ENCODE measurements around the gene CORO2B.

Gene CORO2B

DNA sequence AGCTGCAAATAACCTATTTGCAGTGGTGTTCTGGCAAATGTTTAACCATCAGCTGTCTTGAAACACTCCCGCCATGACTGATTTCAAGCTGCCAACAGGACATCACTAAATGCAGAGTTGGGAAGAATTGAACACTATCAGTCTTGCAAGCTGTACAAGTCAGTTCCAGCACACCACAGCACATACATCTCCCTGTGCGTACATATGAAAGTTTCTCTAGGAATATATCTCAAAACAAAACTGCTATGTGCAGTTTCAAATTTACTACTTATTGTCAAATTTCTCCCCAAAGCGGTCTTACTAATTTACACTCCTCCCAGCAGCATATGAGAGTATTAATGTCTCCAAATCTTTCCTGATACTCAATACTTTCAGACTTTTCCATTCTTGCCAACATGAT lies 30.4 kb upstream of the CORO2B start:
- ATAC-seq (replicated peaks; ENCODE audit: extremely low read depth, poor library complexity, severe bottlenecking), result no peak
- H3K27ac Mint-ChIP-seq (ENCODE audit: low read depth), result no peak overlapping the region

GRCh38 chr15:68550004-68550403 lies 28.8 kb upstream of the CORO2B start:
- H3K9me3 Mint-ChIP-seq, result no peaks in the 10 kb centered on the region
- DNase-seq (ENCODE audit: low spot score in 2 of 2) (no peak), ATAC-seq (replicated peaks; ENCODE audit: extremely low read depth, poor library complexity, severe bottlenecking) (no peak)
- H3K27ac Mint-ChIP-seq (ENCODE audit: low read depth), result no peak overlapping the region
- H3K27me3 Mint-ChIP-seq, result peaks cover 46% of the 10 kb centered on the region
- H3K36me3 Mint-ChIP-seq (ENCODE audit: insufficient read depth), result peaks cover 1% of the 10 kb centered on the region
- no peak overlapping the region for H3K4me3 Mint-ChIP-seq
- H3K4me1 Mint-ChIP-seq, result no peaks in the 10 kb centered on the region

More for the DNA sequence above, 30.4 kb upstream of the CORO2B start:
- DNase-seq (ENCODE audit: low spot score in 2 of 2), result no peak
- peaks cover 1% of the 10 kb centered on the region for H3K36me3 Mint-ChIP-seq (ENCODE audit: insufficient read depth)
- H3K27me3 Mint-ChIP-seq, result peaks cover 40% of the 10 kb centered on the region
- no peaks in the 10 kb centered on the region for H3K4me1 Mint-ChIP-seq
- no peak overlapping the region for H3K4me3 Mint-ChIP-seq
- H3K9me3 Mint-ChIP-seq, result no peaks in the 10 kb centered on the region

- no peak overlapping the region for H3K27ac Mint-ChIP-seq (ENCODE audit: low read depth)
- H3K36me3 Mint-ChIP-seq (ENCODE audit: insufficient read depth), result no peaks in the 10 kb centered on the region
- DNase-seq (ENCODE audit: low spot score in 2 of 2), result peak; percentile 43 to 65
- H3K27me3 Mint-ChIP-seq, result peaks cover 52% of the 10 kb centered on the region
- no peak overlapping the region for H3K4me3 Mint-ChIP-seq
- peak; percentile 40 for ATAC-seq (replicated peaks; ENCODE audit: extremely low read depth, poor library complexity, severe bottlenecking)
- no peaks in the 10 kb centered on the region for H3K9me3 Mint-ChIP-seq
- no peaks in the 10 kb centered on the region for H3K4me1 Mint-ChIP-seq
These were observed 28.1 kb upstream of the CORO2B start for GRCh38 chr15:68550498-68551295.

DNA sequence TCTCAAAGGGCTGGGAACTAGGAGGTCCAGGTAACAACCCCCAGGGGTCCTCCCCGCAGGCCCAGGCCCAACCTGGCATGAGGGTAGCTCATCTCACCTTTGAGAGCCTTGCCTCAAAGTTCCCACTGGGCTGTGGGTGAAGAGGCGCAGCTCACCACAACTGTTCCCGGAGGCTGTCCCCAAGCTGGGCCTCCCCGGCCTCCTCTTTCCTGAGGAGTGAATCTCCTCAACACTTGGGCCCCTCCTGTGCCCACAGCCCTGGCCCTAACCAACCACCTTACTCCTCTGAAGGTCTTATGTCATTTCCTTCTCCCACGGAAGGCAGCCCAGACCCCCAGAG lies 27.5 kb upstream of the CORO2B start:
- Mint-ChIP-seq H3K27ac (ENCODE audit: low read depth) (no peak overlapping the region), H3K4me1 (no peaks in the 10 kb centered on the region), H3K9me3 (no peaks in the 10 kb centered on the region), H3K27me3 (peaks cover 58% of the 10 kb centered on the region), H3K36me3 (ENCODE audit: insufficient read depth) (no peaks in the 10 kb centered on the region), H3K4me3 (no peak overlapping the region)
- no peak for DNase-seq (ENCODE audit: low spot score in 2 of 2)
- no peak for ATAC-seq (replicated peaks; ENCODE audit: extremely low read depth, poor library complexity, severe bottlenecking)

GRCh38 chr15:68552344-68552743 lies 26.4 kb upstream of the CORO2B start:
- DNase-seq (ENCODE audit: low spot score in 2 of 2), result no peak
- no peak overlapping the region for H3K4me3 Mint-ChIP-seq

DNA sequence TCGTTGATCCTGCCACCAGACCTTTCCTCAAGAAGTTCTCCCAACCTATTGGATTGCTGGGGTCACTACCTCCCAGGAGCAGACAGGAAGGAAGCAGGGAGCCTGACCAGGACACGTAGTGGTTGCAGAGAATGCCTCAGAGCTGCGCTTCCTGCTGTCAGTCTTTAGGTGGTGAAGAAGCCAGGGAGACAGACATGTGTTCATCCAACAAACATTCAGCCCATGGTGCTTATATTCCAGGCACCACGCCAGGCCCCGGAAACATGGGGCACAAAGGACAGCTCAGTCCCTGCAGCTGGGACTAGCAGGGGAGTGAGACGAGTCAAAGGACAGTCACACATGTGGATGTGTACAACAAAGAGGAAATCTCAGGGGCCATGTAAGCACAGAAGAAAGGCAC lies 26.0 kb upstream of the CORO2B start:
- ATAC-seq (replicated peaks; ENCODE audit: extremely low read depth, poor library complexity, severe bottlenecking) (no peak), DNase-seq (ENCODE audit: low spot score in 2 of 2) (no peak)
- Mint-ChIP-seq H3K4me1 (no peaks in the 10 kb centered on the region), H3K27me3 (peaks cover 73% of the 10 kb centered on the region), H3K27ac (ENCODE audit: low read depth) (no peak overlapping the region), H3K9me3 (no peaks in the 10 kb centered on the region), H3K36me3 (ENCODE audit: insufficient read depth) (no peaks in the 10 kb centered on the region), H3K4me3 (no peak overlapping the region)

More at GRCh38 chr15:68552344-68552743, 26.4 kb upstream of the CORO2B start:
- no peak for ATAC-seq (replicated peaks; ENCODE audit: extremely low read depth, poor library complexity, severe bottlenecking)
- Mint-ChIP-seq H3K36me3 (ENCODE audit: insufficient read depth) (no peaks in the 10 kb centered on the region), H3K27me3 (peaks cover 69% of the 10 kb centered on the region), H3K27ac (ENCODE audit: low read depth) (no peak overlapping the region), H3K9me3 (no peaks in the 10 kb centered on the region), H3K4me1 (no peaks in the 10 kb centered on the region)

GRCh38 chr15:68553314-68553993 lies 25.3 kb upstream of the CORO2B start:
- DNase-seq (ENCODE audit: low spot score in 2 of 2) (no peak), ATAC-seq (replicated peaks; ENCODE audit: extremely low read depth, poor library complexity, severe bottlenecking) (no peak)
- Mint-ChIP-seq H3K4me3 (no peak overlapping the region), H3K4me1 (no peaks in the 10 kb centered on the region), H3K9me3 (no peaks in the 10 kb centered on the region), H3K27ac (ENCODE audit: low read depth) (no peak overlapping the region), H3K27me3 (peaks cover 79% of the 10 kb centered on the region), H3K36me3 (ENCODE audit: insufficient read depth) (no peaks in the 10 kb centered on the region)

- DNase-seq (ENCODE audit: low spot score in 2 of 2) (peak; percentile 31 to 49), ATAC-seq (replicated peaks; ENCODE audit: extremely low read depth, poor library complexity, severe bottlenecking) (no peak)
- Mint-ChIP-seq H3K4me3 (no peak overlapping the region), H3K9me3 (no peaks in the 10 kb centered on the region), H3K4me1 (peaks cover 7% of the 10 kb centered on the region), H3K36me3 (ENCODE audit: insufficient read depth) (no peaks in the 10 kb centered on the region), H3K27me3 (peaks cover 82% of the 10 kb centered on the region), H3K27ac (ENCODE audit: low read depth) (no peak overlapping the region)
These were observed 24.6 kb upstream of the CORO2B start for GRCh38 chr15:68553994-68554720.

GRCh38 chr15:68554721-68555678 lies 23.8 kb upstream of the CORO2B start:
- DNase-seq (ENCODE audit: low spot score in 2 of 2), result no peak
- Mint-ChIP-seq H3K4me3 (no peak overlapping the region), H3K27ac (ENCODE audit: low read depth) (no peak overlapping the region), H3K9me3 (no peaks in the 10 kb centered on the region), H3K27me3 (peaks cover 85% of the 10 kb centered on the region), H3K36me3 (ENCODE audit: insufficient read depth) (peaks cover 2% of the 10 kb centered on the region), H3K4me1 (peaks cover 15% of the 10 kb centered on the region)
- no peak for ATAC-seq (replicated peaks; ENCODE audit: extremely low read depth, poor library complexity, severe bottlenecking)

DNA sequence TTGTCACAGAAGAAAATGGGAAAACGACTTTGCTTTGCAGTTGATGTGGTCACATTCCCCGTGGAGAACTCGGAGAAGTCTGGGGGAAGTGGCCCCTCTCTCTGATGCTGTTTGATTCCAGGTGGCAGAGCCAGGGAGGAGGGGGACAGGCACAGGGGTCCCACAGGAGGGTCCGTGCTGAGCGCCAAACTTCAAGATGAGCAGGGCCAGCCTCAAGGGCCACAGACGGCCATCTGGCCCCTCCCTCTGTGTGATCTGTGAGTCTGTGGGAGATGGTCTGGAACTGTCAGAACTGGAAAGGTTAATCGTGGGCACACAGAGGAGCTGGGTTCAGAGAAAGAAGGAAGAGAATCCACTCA lies 23.1 kb upstream of the CORO2B start:
- Mint-ChIP-seq H3K4me3 (no peak overlapping the region), H3K27ac (ENCODE audit: low read depth) (no peak overlapping the region), H3K36me3 (ENCODE audit: insufficient read depth) (peaks cover 2% of the 10 kb centered on the region), H3K4me1 (peaks cover 19% of the 10 kb centered on the region), H3K9me3 (no peaks in the 10 kb centered on the region), H3K27me3 (peaks cover 85% of the 10 kb centered on the region)
- no peak for ATAC-seq (replicated peaks; ENCODE audit: extremely low read depth, poor library complexity, severe bottlenecking)
- DNase-seq (ENCODE audit: low spot score in 2 of 2), result no peak

GRCh38 chr15:68556139-68556990 lies 22.4 kb upstream of the CORO2B start:
- H3K27me3 Mint-ChIP-seq, result peaks cover 92% of the 10 kb centered on the region
- H3K4me1 Mint-ChIP-seq, result peaks cover 19% of the 10 kb centered on the region
- no peaks in the 10 kb centered on the region for H3K9me3 Mint-ChIP-seq
- DNase-seq (ENCODE audit: low spot score in 2 of 2) (no peak), ATAC-seq (replicated peaks; ENCODE audit: extremely low read depth, poor library complexity, severe bottlenecking) (no peak)
- H3K27ac Mint-ChIP-seq (ENCODE audit: low read depth), result no peak overlapping the region
- H3K4me3 Mint-ChIP-seq, result no peak overlapping the region
- peaks cover 2% of the 10 kb centered on the region for H3K36me3 Mint-ChIP-seq (ENCODE audit: insufficient read depth)
